Peyer's patch (tissue), 4 donors: ENCODE results near the gene KISS1R.

ENCODE experiments used
- POLR2A ChIP-seq, 2 donors: fragments of 450-650 bp; IDR thresholded peaks; one replicate each; pipeline ENCODE4 v1.5.1; 2017; ENCODE audit warnings: antibody characterized with exemption in 2 of 2, mild to moderate bottlenecking in 2 of 2, moderate library complexity in 2 of 2
- TF ChIP-seq, protein P1 (sequence below), 6 experiments: fragments of 450-650 bp in 4 of 6; fragments of 200-600 bp in 2 of 6; sonication (generic) in 1 of 6; IDR thresholded peaks; one replicate each; pipeline ENCODE4 v1.5.1; 2017 to 2019; ENCODE audit warnings: antibody characterized with exemption in 6 of 6, mild to moderate bottlenecking in 3 of 6, moderate library complexity in 1 of 6

DNA sequence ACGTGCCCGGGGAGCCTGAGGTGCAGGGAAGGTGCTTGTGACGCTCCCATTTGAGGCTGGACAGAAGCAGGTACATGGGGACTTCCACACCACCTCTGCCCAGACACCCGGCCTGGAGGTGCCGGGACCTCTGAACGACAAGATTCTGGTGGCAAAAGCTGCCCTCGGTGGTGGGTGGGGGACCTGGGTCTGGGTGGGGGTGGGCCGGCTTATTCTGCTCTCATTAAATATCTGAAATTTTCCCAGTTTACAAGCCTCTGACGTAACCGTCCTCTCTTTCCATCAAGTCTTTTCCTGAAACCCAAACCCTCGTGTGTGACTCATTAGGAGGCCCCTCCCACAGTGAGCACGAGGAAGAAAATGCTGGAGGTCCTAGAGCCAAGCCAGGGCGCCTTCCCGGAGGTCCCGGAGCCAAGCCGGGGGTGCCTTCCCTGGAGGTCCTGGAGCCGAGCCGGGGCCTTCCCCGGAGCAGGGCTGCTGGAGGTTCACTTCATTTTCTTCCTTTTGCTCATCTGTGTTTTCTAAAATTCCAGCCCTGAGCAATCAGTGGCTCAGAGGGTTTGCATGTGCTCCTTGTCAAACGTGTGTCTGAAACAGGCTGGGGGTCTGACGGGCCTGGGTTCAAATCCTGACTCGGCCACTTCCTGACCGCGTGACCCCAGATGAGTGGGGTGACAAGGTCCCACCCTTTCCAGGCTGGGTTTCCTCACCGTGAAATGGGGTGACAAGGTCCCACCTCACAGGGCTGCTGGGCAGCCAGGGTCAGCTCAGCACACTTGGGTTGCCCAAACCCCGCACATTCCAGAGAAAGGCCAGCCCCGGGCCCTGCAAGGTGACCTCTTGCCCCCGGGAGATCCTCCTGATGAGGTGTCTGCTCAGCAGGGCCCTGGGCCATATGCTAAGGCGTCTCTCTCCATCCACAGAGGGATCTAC, 47.6 kb upstream of the KISS1R start:
- TF ChIP-seq, protein P1, sequence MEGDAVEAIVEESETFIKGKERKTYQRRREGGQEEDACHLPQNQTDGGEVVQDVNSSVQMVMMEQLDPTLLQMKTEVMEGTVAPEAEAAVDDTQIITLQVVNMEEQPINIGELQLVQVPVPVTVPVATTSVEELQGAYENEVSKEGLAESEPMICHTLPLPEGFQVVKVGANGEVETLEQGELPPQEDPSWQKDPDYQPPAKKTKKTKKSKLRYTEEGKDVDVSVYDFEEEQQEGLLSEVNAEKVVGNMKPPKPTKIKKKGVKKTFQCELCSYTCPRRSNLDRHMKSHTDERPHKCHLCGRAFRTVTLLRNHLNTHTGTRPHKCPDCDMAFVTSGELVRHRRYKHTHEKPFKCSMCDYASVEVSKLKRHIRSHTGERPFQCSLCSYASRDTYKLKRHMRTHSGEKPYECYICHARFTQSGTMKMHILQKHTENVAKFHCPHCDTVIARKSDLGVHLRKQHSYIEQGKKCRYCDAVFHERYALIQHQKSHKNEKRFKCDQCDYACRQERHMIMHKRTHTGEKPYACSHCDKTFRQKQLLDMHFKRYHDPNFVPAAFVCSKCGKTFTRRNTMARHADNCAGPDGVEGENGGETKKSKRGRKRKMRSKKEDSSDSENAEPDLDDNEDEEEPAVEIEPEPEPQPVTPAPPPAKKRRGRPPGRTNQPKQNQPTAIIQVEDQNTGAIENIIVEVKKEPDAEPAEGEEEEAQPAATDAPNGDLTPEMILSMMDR (IDR thresholded peaks at IDR 0.05) = no peak
- TF ChIP-seq POLR2A (IDR thresholded peaks at IDR 0.05) = no peak
